Fibroblast of skin of scalp (primary cell): Measurements from ENCODE around the gene SLC17A4.

ENCODE experiments used
- DNase-seq: peaks from one replicate; pipeline ENCODE4 v3.0.0-alpha.2; 2013

The SLC17A4 gene

DNA sequence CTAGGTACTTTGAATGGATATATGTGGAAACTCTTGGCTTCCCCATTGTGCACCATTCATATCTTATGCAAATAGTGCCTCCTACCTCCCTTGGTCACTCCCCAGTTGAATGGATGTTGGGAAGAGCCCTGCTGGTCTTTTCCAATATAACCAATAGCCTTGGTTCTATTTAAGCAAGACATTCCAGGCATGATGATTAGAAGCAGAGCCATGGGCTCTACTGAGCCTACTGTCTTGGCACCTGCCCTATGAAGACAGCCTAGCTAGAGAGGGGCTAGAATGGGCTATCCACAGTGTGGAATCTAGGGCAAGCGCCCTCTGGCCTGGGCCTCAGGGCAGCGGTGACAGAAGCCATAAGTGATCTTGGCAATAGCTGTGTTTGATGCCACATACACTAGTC, 61.7 kb downstream of the SLC17A4 start:
- no peak for DNase-seq

DNA sequence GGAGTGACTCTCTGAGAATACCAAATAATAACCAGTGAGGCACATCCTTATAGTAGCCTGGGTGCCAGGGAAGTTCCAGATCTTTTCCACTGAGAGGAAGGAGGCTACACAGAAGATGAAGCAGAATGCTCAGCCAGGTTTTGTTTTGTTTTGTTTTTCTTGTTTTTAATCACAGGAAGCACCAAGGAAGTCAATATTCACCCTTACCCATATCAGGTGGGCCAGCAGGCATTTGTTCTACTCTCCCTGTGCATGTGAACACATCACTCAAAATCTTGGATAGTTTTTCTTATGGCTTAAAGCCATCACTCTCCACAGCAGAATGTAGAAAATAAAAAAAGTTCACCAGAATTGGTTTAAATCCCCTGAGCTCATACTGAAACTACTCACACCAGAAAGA, 66.8 kb downstream of the SLC17A4 start:
- DNase-seq: no peak

DNA sequence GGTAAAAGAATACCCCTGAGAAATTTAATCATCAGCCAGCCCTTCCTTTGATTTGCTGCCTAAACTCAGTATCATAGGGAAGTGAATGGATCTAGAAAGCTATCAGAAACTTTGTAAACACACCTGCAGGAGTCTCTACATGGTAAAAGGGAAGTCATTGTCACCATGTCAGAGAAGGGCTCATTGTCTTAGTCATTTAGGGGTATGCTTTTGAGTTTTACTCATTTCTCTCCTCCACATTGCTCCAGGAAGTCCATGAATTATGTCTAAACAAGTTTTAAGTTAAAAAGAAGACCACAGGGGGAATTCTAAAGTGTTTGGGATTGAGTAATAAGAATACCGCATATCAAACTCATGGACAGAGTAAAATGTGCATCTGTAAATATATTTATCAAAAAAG, 74.8 kb downstream of the SLC17A4 start:
- no peak for DNase-seq

DNA sequence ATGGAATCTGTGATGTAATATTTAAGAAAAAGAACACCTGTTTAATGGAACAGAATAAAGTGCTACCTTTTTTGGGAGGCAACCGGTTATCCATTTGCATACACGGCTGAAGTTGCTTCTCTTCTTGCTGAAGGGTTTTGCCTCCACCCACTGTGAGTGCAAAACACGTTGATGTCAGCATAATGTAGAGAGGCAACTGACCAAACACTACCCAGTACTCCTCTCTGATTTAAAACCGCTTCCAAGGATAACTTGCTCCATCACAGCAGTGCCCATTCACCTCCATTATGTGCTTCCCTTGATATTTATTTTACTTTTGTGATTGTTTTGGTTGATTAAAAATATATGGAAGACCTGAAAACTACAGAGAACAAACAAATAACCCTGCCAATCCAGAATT, 75.9 kb downstream of the SLC17A4 start:
- no peak for DNase-seq
